Neuronal stem cell (in vitro differentiated cells): Measurements from ENCODE around the gene ARL2BP.

Experiments used
- DNase-seq: peaks from one replicate; pipeline ENCODE4 v3.0.0-alpha.2; 2013; ENCODE audit warnings: low spot score
- H2AFZ ChIP-seq: one replicate; pipeline ENCODE4 v1.6.1; 2013; ENCODE audit warnings: mild to moderate bottlenecking, low read length, inconsistent platforms
- H2AK5ac ChIP-seq: 2 replicates; pipeline ENCODE4 v1.6.1; 2013; ENCODE audit warnings: low read depth, mild to moderate bottlenecking, inconsistent platforms, low read length, moderate library complexity, mixed read lengths
- H2BK120ac ChIP-seq: 2 replicates; pipeline ENCODE4 v1.6.1; 2013; ENCODE audit warnings: low read depth, mild to moderate bottlenecking, inconsistent platforms, low read length, moderate library complexity, mixed read lengths
- H2BK12ac ChIP-seq: one replicate; pipeline ENCODE4 v1.6.1; 2013; ENCODE audit warnings: low read length, inconsistent platforms
- H2BK15ac ChIP-seq: 2 replicates; pipeline ENCODE4 v1.6.1; 2013; ENCODE audit warnings: mild to moderate bottlenecking, low read length, inconsistent platforms, mixed read lengths
- H2BK5ac ChIP-seq: one replicate; pipeline ENCODE4 v1.6.1; 2013; ENCODE audit warnings: inconsistent platforms, mild to moderate bottlenecking, low read length, moderate library complexity
- H3K14ac ChIP-seq: one replicate; pipeline ENCODE4 v1.6.1; 2013; ENCODE audit warnings: low read length, inconsistent platforms
- H3K18ac ChIP-seq: 2 replicates; pipeline ENCODE4 v1.6.1; 2013; ENCODE audit warnings: low read length, inconsistent platforms
- H3K23ac ChIP-seq: 2 replicates; pipeline ENCODE4 v1.6.1; 2013; ENCODE audit warnings: low read depth, mild to moderate bottlenecking, mixed read lengths, low read length, inconsistent platforms; ENCODE audit not compliant: poor library complexity
- H3K27ac ChIP-seq: replicated peaks from 3 replicates; pipeline ENCODE4 v1.5.1; 2013; ENCODE audit warnings: low read length, inconsistent platforms
- H3K27me3 ChIP-seq, 3 experiments: 2 replicates each; pipeline ENCODE4 v1.6.1; 2013; ENCODE audit warnings: low read length in 3 of 3, mild to moderate bottlenecking in 2 of 3, inconsistent platforms in 1 of 3, low read depth in 1 of 3, mixed read lengths in 1 of 3, moderate library complexity in 1 of 3; ENCODE audit not compliant: control insufficient read depth in 3 of 3, insufficient read depth in 3 of 3
- H3K36me3 ChIP-seq, 2 donors: replicated peaks in 1 of 2; 2 replicates each; pipeline ENCODE4 v1.6.1; 2013; ENCODE audit warnings: low read length in 2 of 2; ENCODE audit not compliant: control insufficient read depth in 2 of 2, insufficient read depth in 2 of 2
- H3K4ac ChIP-seq: 2 replicates; pipeline ENCODE4 v1.6.1; 2013; ENCODE audit warnings: inconsistent platforms, mild to moderate bottlenecking, low read length, moderate library complexity
- H3K4me1 ChIP-seq, 2 donors: 1 replicate in 1 of 2; 2 replicates in 1 of 2; pipeline ENCODE4 v1.6.1; 2013; ENCODE audit warnings: low read length in 2 of 2, low read depth in 1 of 2; ENCODE audit not compliant: control insufficient read depth in 2 of 2, insufficient read depth in 1 of 2
- H3K4me2 ChIP-seq: one replicate; pipeline ENCODE4 v1.6.1; 2013; ENCODE audit warnings: mild to moderate bottlenecking, low read length, inconsistent platforms; ENCODE audit not compliant: insufficient read depth, poor library complexity, severe bottlenecking
- H3K4me3 ChIP-seq, 2 donors: 2 replicates each; pipeline ENCODE4 v1.5.1; 2013; ENCODE audit warnings: low read length in 2 of 2, mild to moderate bottlenecking in 2 of 2, inconsistent platforms in 1 of 2, moderate library complexity in 1 of 2
- H3K79me1 ChIP-seq: one replicate; pipeline ENCODE4 v1.6.1; 2013; ENCODE audit warnings: low read depth, mild to moderate bottlenecking, inconsistent platforms, low read length, moderate library complexity
- H3K9ac ChIP-seq: one replicate; pipeline ENCODE4 v1.6.1; 2013; ENCODE audit warnings: mild to moderate bottlenecking, low read depth, low read length, inconsistent platforms; ENCODE audit not compliant: poor library complexity
- H3K9me3 ChIP-seq, 2 donors: replicated peaks in 1 of 2; 2 replicates each; pipeline versions ENCODE3 to v1.6.1; 2013; ENCODE audit warnings: low read length in 2 of 2, mild to moderate bottlenecking in 2 of 2, inconsistent platforms in 1 of 2, low read depth in 1 of 2, mixed read lengths in 1 of 2, moderate library complexity in 1 of 2; ENCODE audit not compliant: control insufficient read depth in 2 of 2, insufficient read depth in 1 of 2
- H4K8ac ChIP-seq: one replicate; pipeline ENCODE4 v1.6.1; 2013; ENCODE audit warnings: low read depth, mild to moderate bottlenecking, inconsistent platforms, low read length, moderate library complexity
- H4K91ac ChIP-seq: one replicate; pipeline ENCODE4 v1.6.1; 2013; ENCODE audit warnings: low read length, low read depth, mild to moderate bottlenecking, inconsistent platforms; ENCODE audit not compliant: poor library complexity
- WGBS, 2 donors: extraction: QIAGEN DNeasy Blood & Tissue Kit; methylation state at CpG; one replicate each; pipeline ENCODE4 v1.1.7; 2013; ENCODE audit warnings: missing lambda C conversion rate in 2 of 2, mixed read lengths in 1 of 2; ENCODE audit not compliant: insufficient read length in 2 of 2, insufficient replicate concordance in 1 of 2; ENCODE audit errors: extremely low coverage in 2 of 2; 5-methylcytosine and 5-hydroxymethylcytosine counted together

ARL2BP gene

GRCh38 chr16:57258910-57259475, 13.9 kb downstream of the ARL2BP start:
- H3K27me3 ChIP-seq = peaks cover 0 to 2% (median 0%) of the 10 kb centered on the region in 3 experiments
- H3K4me2 ChIP-seq = no peak overlapping the region
- no peak overlapping the region for H4K8ac ChIP-seq
- H3K4ac ChIP-seq = no peak overlapping the region
- H3K9ac ChIP-seq = no peak overlapping the region
- peak overlapping the region; percentile 95 for H2AK5ac ChIP-seq
- no peak overlapping the region for H3K14ac ChIP-seq
- H3K27ac ChIP-seq = no peak overlapping the region
- no CpG with 5 or more reads among the region's 1 CpG for WGBS, 2 donors
- no peak for DNase-seq
- H2BK5ac ChIP-seq = no peak overlapping the region
- H4K91ac ChIP-seq = no peak overlapping the region
- H3K4me3 ChIP-seq = no peak overlapping the region
- H2AFZ ChIP-seq = no peak overlapping the region
- no peak overlapping the region for H3K23ac ChIP-seq
- peaks cover 6 to 13% of the 10 kb centered on the region in 2 donors for H3K4me1 ChIP-seq
- no peak overlapping the region for H2BK120ac ChIP-seq
- peaks cover 0 to 16% of the 10 kb centered on the region in 2 donors for H3K36me3 ChIP-seq
- H3K79me1 ChIP-seq = no peaks in the 10 kb centered on the region
- no peaks in the 10 kb centered on the region for H3K9me3 ChIP-seq
- peak overlapping the region; percentile 48 for H2BK12ac ChIP-seq
- peak overlapping the region; percentile 86 for H3K18ac ChIP-seq
- H2BK15ac ChIP-seq = no peak overlapping the region

GRCh38 chr16:57260294-57260929, 15.4 kb downstream of the ARL2BP start:
- Histone ChIP-seq H3K4ac (peak overlapping the region; percentile 81), H3K4me3 (peak overlapping the region in 1 of 2 donors; percentile 39), H4K91ac (peak overlapping the region; percentile 99), H4K8ac (no peak overlapping the region), H3K36me3 (peaks cover 0 to 9% of the 10 kb centered on the region in 2 donors), H3K9ac (peak overlapping the region; percentile 67), H3K9me3 (no peaks in the 10 kb centered on the region), H3K27me3 (peaks cover 0 to 2% (median 0%) of the 10 kb centered on the region in 3 experiments), H2AK5ac (no peak overlapping the region), H2BK5ac (peak overlapping the region; percentile 95), H3K23ac (peak overlapping the region; percentile 78), H2AFZ (peak overlapping the region; percentile 89), H2BK12ac (no peak overlapping the region), H3K4me2 (peak overlapping the region; percentile 53), H3K27ac (peak overlapping the region; percentile 100), H3K79me1 (no peaks in the 10 kb centered on the region), H2BK120ac (peak overlapping the region; percentile 13), H2BK15ac (peak overlapping the region; percentile 44), H3K14ac (no peak overlapping the region), H3K18ac (peak overlapping the region; percentile 99), H3K4me1 (peaks cover 6 to 13% of the 10 kb centered on the region in 2 donors)
- peak; percentile 81 for DNase-seq
- no CpG with 5 or more reads among the region's 16 CpGs for WGBS, 2 donors

- H2BK120ac ChIP-seq = no peak overlapping the region
- H3K9me3 ChIP-seq = no peaks in the 10 kb centered on the region
- no peak overlapping the region for H3K4me3 ChIP-seq
- peak overlapping the region; percentile 1 for H3K18ac ChIP-seq
- H3K9ac ChIP-seq = no peak overlapping the region
- no peak overlapping the region for H4K8ac ChIP-seq
- H3K4me2 ChIP-seq = no peak overlapping the region
- H3K27me3 ChIP-seq = peaks cover 0 to 2% (median 0%) of the 10 kb centered on the region in 3 experiments
- H3K36me3 ChIP-seq = no peaks in the 10 kb centered on the region
- H2BK12ac ChIP-seq = peak overlapping the region; percentile 91
- H2BK5ac ChIP-seq = no peak overlapping the region
- H3K4ac ChIP-seq = no peak overlapping the region
- WGBS, 2 donors = no CpG with 5 or more reads among the region's 9 CpGs
- DNase-seq = no peak
- peaks cover 9 to 11% of the 10 kb centered on the region in 2 donors for H3K4me1 ChIP-seq
- peak overlapping the region; percentile 16 for H2AK5ac ChIP-seq
- peak overlapping the region; percentile 53 for H2BK15ac ChIP-seq
- H2AFZ ChIP-seq = no peak overlapping the region
- no peaks in the 10 kb centered on the region for H3K79me1 ChIP-seq
- H3K27ac ChIP-seq = no peak overlapping the region
- H4K91ac ChIP-seq = no peak overlapping the region
- no peak overlapping the region for H3K23ac ChIP-seq
- H3K14ac ChIP-seq = no peak overlapping the region
Measured at GRCh38 chr16:57261806-57262205, 16.7 kb downstream of the ARL2BP start.

GRCh38 chr16:57262841-57263540, 17.9 kb downstream of the ARL2BP start:
- Histone ChIP-seq H4K91ac (peak overlapping the region; percentile 99), H3K4ac (peak overlapping the region; percentile 67), H3K9me3 (no peaks in the 10 kb centered on the region), H4K8ac (peak overlapping the region; percentile 48), H3K27ac (no peak overlapping the region), H2BK5ac (no peak overlapping the region), H2AK5ac (peak overlapping the region; percentile 99), H2BK12ac (peak overlapping the region; percentile 97), H3K14ac (no peak overlapping the region), H3K23ac (peak overlapping the region; percentile 75), H3K4me3 (no peak overlapping the region), H2AFZ (peak overlapping the region; percentile 54), H3K4me1 (peaks cover 9 to 11% of the 10 kb centered on the region in 2 donors), H2BK120ac (peak overlapping the region; percentile 97), H3K27me3 (peaks cover 0 to 2% (median 0%) of the 10 kb centered on the region in 3 experiments), H3K79me1 (no peaks in the 10 kb centered on the region), H3K9ac (peak overlapping the region; percentile 55), H3K36me3 (no peaks in the 10 kb centered on the region), H3K18ac (peak overlapping the region; percentile 95), H2BK15ac (peak overlapping the region; percentile 98), H3K4me2 (no peak overlapping the region)
- WGBS, 2 donors = no CpG with 5 or more reads among the region's 17 CpGs
- no peak for DNase-seq
